HepG2 (cell line): ENCODE data around the gene KIAA0232. TPM values are rescaled to one million over a fixed set of nuclear protein-coding genes. Genes with fewer than 3 reads are reported as not detected.
A peak's percentile ranks its signal among the peaks of the same experiment; 100 is the strongest.

ENCODE experiments used
- AGO2 ChIP-seq: fragments of 200-400 bp; formaldehyde crosslinking; optimal IDR thresholded peaks from 2 replicates; pipeline ENCODE3; 2017; ENCODE audit warnings: mild to moderate bottlenecking, low read depth, low read length, moderate library complexity
- ARHGAP35 ChIP-seq: sonication (generic); formaldehyde crosslinking; IDR thresholded peaks from 2 replicates; pipeline ENCODE4 v1.9.0; 2022; ENCODE audit warnings: mild to moderate bottlenecking, inconsistent platforms, moderate library complexity, missing genetic modification reagents, borderline replicate concordance
- BORCS8-MEF2B ChIP-seq: sonication (generic); formaldehyde crosslinking; IDR thresholded peaks from 2 replicates; pipeline ENCODE4 v1.8.0; 2022; ENCODE audit warnings: mild to moderate bottlenecking, missing genetic modification reagents
- FIP1L1 ChIP-seq: fragments of 200-400 bp; formaldehyde crosslinking; IDR thresholded peaks from 2 replicates; pipeline ENCODE4 v1.6.1; 2018; ENCODE audit warnings: low read depth, mild to moderate bottlenecking, low read length, moderate library complexity, borderline replicate concordance; ENCODE audit not compliant: insufficient read depth
- HNRNPUL1 ChIP-seq: fragments of 200-400 bp; formaldehyde crosslinking; IDR thresholded peaks from 2 replicates; pipeline ENCODE4 v1.6.1; 2017; ENCODE audit warnings: low read depth, mild to moderate bottlenecking, low read length, moderate library complexity
- JUND ChIP-seq: sonication (generic); formaldehyde crosslinking; IDR thresholded peaks from 2 replicates; pipeline ENCODE4 v1.8.0; 2022; ENCODE audit warnings: mild to moderate bottlenecking, missing genetic modification reagents
- KAT8 ChIP-seq: IDR thresholded peaks from 2 replicates; pipeline ENCODE4 v1.6.1; 2016; ENCODE audit warnings: missing genetic modification reagents, missing compliant biosample characterization
- KDM3A ChIP-seq: IDR thresholded peaks from 2 replicates; pipeline ENCODE4 v1.6.1; 2018; ENCODE audit warnings: low read depth, missing compliant biosample characterization
- MAZ ChIP-seq, 2 experiments: sonication (generic) in 1 of 2; formaldehyde crosslinking in 1 of 2; IDR thresholded peaks; 2 replicates each; pipeline versions ENCODE4 v1.5.0 to v1.6.1; 2012 to 2020; ENCODE audit warnings: low read depth in 2 of 2, mild to moderate bottlenecking in 2 of 2, borderline replicate concordance in 1 of 2, improper control_type of control experiment in 1 of 2, low read length in 1 of 2, missing genetic modification reagents in 1 of 2, moderate library complexity in 1 of 2
- MED8 ChIP-seq: sonication (generic); formaldehyde crosslinking; IDR thresholded peaks from 2 replicates; pipeline ENCODE4 v1.8.1; 2023; ENCODE audit warnings: mild to moderate bottlenecking, missing genetic modification reagents; ENCODE audit not compliant: insufficient replicate concordance
- MTF2 ChIP-seq: sonication (generic); formaldehyde crosslinking; IDR thresholded peaks from 2 replicates; pipeline ENCODE4 v1.5.0; 2020; ENCODE audit warnings: missing genetic modification reagents, borderline replicate concordance
- MYNN ChIP-seq: sonication (generic); formaldehyde crosslinking; IDR thresholded peaks from 2 replicates; pipeline ENCODE4 v1.4.0; 2020; ENCODE audit warnings: mild to moderate bottlenecking, low read depth, missing genetic modification reagents
- NAIF1 ChIP-seq: sonication (generic); formaldehyde crosslinking; IDR thresholded peaks from 2 replicates; pipeline ENCODE4 v1.5.0; 2020; ENCODE audit warnings: mild to moderate bottlenecking, missing genetic modification reagents, borderline replicate concordance
- RCOR2 ChIP-seq: IDR thresholded peaks from 2 replicates; pipeline ENCODE4 v1.6.1; 2016; ENCODE audit warnings: missing biosample characterization, missing genetic modification reagents
- SAP130 ChIP-seq: IDR thresholded peaks from 2 replicates; pipeline ENCODE4 v1.6.1; 2016; ENCODE audit warnings: low read depth
- SRSF4 ChIP-seq: fragments of 200-400 bp; formaldehyde crosslinking; IDR thresholded peaks from one replicate; pipeline ENCODE4 v1.6.1; 2018; ENCODE audit warnings: mild to moderate bottlenecking, low read depth, low read length, moderate library complexity; ENCODE audit not compliant: poor library complexity, severe bottlenecking
- ZBTB21 ChIP-seq: sonication (generic); formaldehyde crosslinking; IDR thresholded peaks from 2 replicates; pipeline ENCODE4 v1.4.0; 2020; ENCODE audit warnings: missing genetic modification reagents
- ZBTB43 ChIP-seq: sonication (generic); formaldehyde crosslinking; conservative IDR thresholded peaks from 2 replicates; pipeline ENCODE4 v1.4.0; 2020; ENCODE audit warnings: missing genetic modification reagents
- ZFP36L2 ChIP-seq: sonication (generic); formaldehyde crosslinking; IDR thresholded peaks from 2 replicates; pipeline ENCODE4 v1.4.0; 2020; ENCODE audit warnings: missing genetic modification reagents
- ZNF230 ChIP-seq: sonication (generic); formaldehyde crosslinking; IDR thresholded peaks from 2 replicates; pipeline ENCODE4 v1.4.0; 2020; ENCODE audit warnings: mild to moderate bottlenecking, missing genetic modification reagents
- ZNF335 ChIP-seq: sonication (generic); formaldehyde crosslinking; IDR thresholded peaks from 2 replicates; pipeline ENCODE4 v1.4.0; 2020; ENCODE audit warnings: missing genetic modification reagents
- ZNF484 ChIP-seq: sonication (generic); formaldehyde crosslinking; IDR thresholded peaks from 2 replicates; pipeline ENCODE4 v1.5.1; 2020; ENCODE audit warnings: mild to moderate bottlenecking, low read depth, missing genetic modification reagents, borderline replicate concordance
- ZNF501 ChIP-seq: sonication (generic); formaldehyde crosslinking; IDR thresholded peaks from 2 replicates; pipeline ENCODE4 v1.5.1; 2020; ENCODE audit warnings: mild to moderate bottlenecking, moderate library complexity, missing genetic modification reagents
- polyA plus RNA-seq, 8 experiments: library from polyadenylated mRNA; depleted of rRNA in 3 of 8; stranded (reverse) in 7 of 8; unstranded in 1 of 8; fragments of >200 nt; fragmentation: Illumina TruSeq in 4 of 8; extraction: Trizol in 4 of 8; gene quantifications; 2 replicates each; pipeline versions ENCODE4 v1.2.1 to v1.2.3, GENCODE V29; 2011 to 2016; ENCODE audit warnings: low read depth in 4 of 8, missing spikeins in 1 of 8, mixed read lengths in 1 of 8; ENCODE audit not compliant: insufficient read depth in 1 of 8
- total RNA-seq, 5 experiments: library from RNA; depleted of rRNA; stranded (reverse); fragments of >200 nt; fragmentation: Illumina TruSeq; extraction: Trizol; gene quantifications; 2 replicates each; pipeline ENCODE4 v1.2.3, GENCODE V29; 2016; ENCODE audit warnings: low read depth in 1 of 5
- TF ChIP-seq, protein P1 (sequence below): sonication (generic); formaldehyde crosslinking; IDR thresholded peaks from 2 replicates; pipeline ENCODE4 v1.5.0; 2020; ENCODE audit warnings: missing genetic modification reagents, mild to moderate bottlenecking, borderline replicate concordance
- TF ChIP-seq, protein P2 (sequence below): sonication (generic); formaldehyde crosslinking; IDR thresholded peaks from 2 replicates; pipeline ENCODE4 v1.4.0; 2020; ENCODE audit warnings: low read depth, mild to moderate bottlenecking, missing genetic modification reagents

KIAA0232 gene
- total and polyA plus RNA-seq, 2 of the 13 experiments (the other 11 are each of a cell fraction or from before 2014, with no cell fraction given) = 7.8 to 17.1 TPM

GRCh38 chr4:6750286-6751221, 32.0 kb upstream of the KIAA0232 start (continued):
- TF ChIP-seq AGO2 (no peak), ZNF335 (CRISPR knock-in tag) (no peak), SRSF4 (no peak), ZBTB43 (CRISPR knock-in tag) (no peak), ZBTB21 (no peak), RCOR2 (CRISPR knock-in tag) (peak; percentile 68; the same call in 1 of the 2 replicates), JUND (CRISPR knock-in tag) (no peak), KDM3A (CRISPR knock-in tag) (no peak), SAP130 (peak; percentile 52; the same call in 1 of the 2 replicates), ARHGAP35 (CRISPR knock-in tag) (0 out of 2 replicates have a peak, but pooled peaks have one; percentile 44), MTF2 (CRISPR knock-in tag) (no peak), ZNF230 (no peak), ZNF484 (CRISPR knock-in tag) (no peak), MED8 (CRISPR knock-in tag) (peak; percentile 16), NAIF1 (CRISPR knock-in tag) (0 out of 2 replicates have a peak, but pooled peaks have one; percentile 3), BORCS8-MEF2B (CRISPR knock-in tag) (no peak), MYNN (CRISPR knock-in tag) (no peak), MAZ (IDR thresholded peaks at IDR 0.05; ENCODE audit: borderline replicate concordance, low read depth, low read length) (no peak), MAZ (CRISPR knock-in tag; IDR thresholded peaks at IDR 0.05; ENCODE audit: low read depth) (no peak), ZNF501 (CRISPR knock-in tag) (no peak; the same call in 1 of the 2 replicates), KAT8 (CRISPR knock-in tag) (no peak), ZFP36L2 (CRISPR knock-in tag) (no peak), HNRNPUL1 (no peak), FIP1L1 (no peak)
- TF ChIP-seq, protein P1, sequence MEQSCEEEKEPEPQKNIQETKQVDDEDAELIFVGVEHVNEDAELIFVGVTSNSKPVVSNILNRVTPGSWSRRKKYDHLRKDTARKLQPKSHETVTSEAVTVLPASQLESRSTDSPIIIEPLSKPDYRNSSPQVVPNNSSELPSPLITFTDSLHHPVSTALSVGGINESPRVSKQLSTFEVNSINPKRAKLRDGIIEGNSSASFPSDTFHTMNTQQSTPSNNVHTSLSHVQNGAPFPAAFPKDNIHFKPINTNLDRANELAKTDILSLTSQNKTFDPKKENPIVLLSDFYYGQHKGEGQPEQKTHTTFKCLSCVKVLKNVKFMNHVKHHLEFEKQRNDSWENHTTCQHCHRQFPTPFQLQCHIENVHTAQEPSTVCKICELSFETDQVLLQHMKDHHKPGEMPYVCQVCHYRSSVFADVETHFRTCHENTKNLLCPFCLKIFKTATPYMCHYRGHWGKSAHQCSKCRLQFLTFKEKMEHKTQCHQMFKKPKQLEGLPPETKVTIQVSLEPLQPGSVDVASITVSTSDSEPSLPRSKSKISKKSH (CRISPR knock-in tag) = no peak
- TF ChIP-seq, protein P2, sequence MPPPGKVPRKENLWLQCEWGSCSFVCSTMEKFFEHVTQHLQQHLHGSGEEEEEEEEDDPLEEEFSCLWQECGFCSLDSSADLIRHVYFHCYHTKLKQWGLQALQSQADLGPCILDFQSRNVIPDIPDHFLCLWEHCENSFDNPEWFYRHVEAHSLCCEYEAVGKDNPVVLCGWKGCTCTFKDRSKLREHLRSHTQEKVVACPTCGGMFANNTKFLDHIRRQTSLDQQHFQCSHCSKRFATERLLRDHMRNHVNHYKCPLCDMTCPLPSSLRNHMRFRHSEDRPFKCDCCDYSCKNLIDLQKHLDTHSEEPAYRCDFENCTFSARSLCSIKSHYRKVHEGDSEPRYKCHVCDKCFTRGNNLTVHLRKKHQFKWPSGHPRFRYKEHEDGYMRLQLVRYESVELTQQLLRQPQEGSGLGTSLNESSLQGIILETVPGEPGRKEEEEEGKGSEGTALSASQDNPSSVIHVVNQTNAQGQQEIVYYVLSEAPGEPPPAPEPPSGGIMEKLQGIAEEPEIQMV (CRISPR knock-in tag) = no peak
